Transverse colon (tissue), 4 donors: ENCODE data around the gene CEP104. TPM values are rescaled to one million over a fixed set of nuclear protein-coding genes. Genes with fewer than 3 reads are reported as not detected.

ENCODE experiments used
- DNase-seq: peaks from one replicate; pipeline ENCODE4 v3.0.0-alpha.2; 2019
- H3K27ac ChIP-seq, 4 donors: fragments of 200-600 bp; sonication (generic); 2 replicates each; pipeline ENCODE4 v1.5.1; 2016 to 2018; ENCODE audit warnings: inconsistent platforms in 4 of 4
- H3K27me3 ChIP-seq: fragments of 200-600 bp; sonication (generic); 2 replicates; pipeline ENCODE4 v1.5.1; 2017; ENCODE audit warnings: inconsistent platforms
- H3K36me3 ChIP-seq, 4 donors: fragments of 200-600 bp; sonication (generic); 2 replicates each; pipeline ENCODE4 v1.5.1; 2017 to 2019; ENCODE audit warnings: inconsistent platforms in 4 of 4
- H3K4me1 ChIP-seq, 4 donors: fragments of 200-600 bp; sonication (generic); 2 replicates each; pipeline ENCODE4 v1.5.1; 2017 to 2020; ENCODE audit warnings: inconsistent platforms in 4 of 4
- H3K4me3 ChIP-seq, 4 donors: fragments of 200-600 bp; sonication (generic); 1 replicate in 1 of 4; 2 replicates in 3 of 4; pipeline versions ENCODE4 v1.5.1 to v1.6.1; 2017 to 2019; ENCODE audit warnings: inconsistent platforms in 4 of 4
- H3K9me3 ChIP-seq, 2 donors: fragments of 200-600 bp; sonication (generic); 2 replicates each; pipeline ENCODE4 v1.5.1; 2017 to 2019; ENCODE audit warnings: inconsistent platforms in 2 of 2
- EP300 ChIP-seq: sonication (generic); formaldehyde crosslinking; IDR thresholded peaks from one replicate; pipeline ENCODE4 v1.6.1; 2017; ENCODE audit warnings: antibody characterized with exemption, low read depth
- POLR2A ChIP-seq: fragments of 450-650 bp; IDR thresholded peaks from one replicate; pipeline ENCODE4 v1.6.1; 2016; ENCODE audit warnings: antibody characterized with exemption, mild to moderate bottlenecking, moderate library complexity
- POLR2AphosphoS5 ChIP-seq, 3 donors: sonication (generic); formaldehyde crosslinking; IDR thresholded peaks; one replicate each; pipeline ENCODE4 v1.6.1; 2016; ENCODE audit warnings: antibody characterized with exemption in 3 of 3
- WGBS, 2 donors: methylation state at CpG; one replicate each; pipeline ENCODE4 v1.1.5; 2018; ENCODE audit warnings: low coverage in 1 of 2; 5-methylcytosine and 5-hydroxymethylcytosine counted together
- in situ Hi-C, 4 donors: fragments of 200-750 bp; cut with MboI; loops; one replicate each; pipeline versions ENCODE4 v1.15.0 to v1.15.1; 2017; ENCODE audit warnings: low sequenced_read_pairs in 3 of 4, low pct_ligation_motif_present in 1 of 4, low pct_unique_long_range_greater_than_20kb in 1 of 4
- intact Hi-C: fragments of 100-400 bp; cut with DNase I; formaldehyde crosslinking; loops from one replicate; pipeline ENCODE4 v1.15.1; 2023; ENCODE audit warnings: low total_unique reads
- total RNA-seq, 4 donors: library from RNA; depleted of rRNA; stranded (reverse); fragments of >200 nt; gene quantifications; one replicate each; pipeline ENCODE4 v1.1.0, GENCODE V29; 2016
- TF ChIP-seq, protein P1 (sequence below), 5 experiments: fragments of 200-600 bp in 3 of 5; fragments of 450-650 bp in 2 of 5; sonication (generic) in 3 of 5; IDR thresholded peaks; 1 replicate in 2 of 5; 2 replicates in 3 of 5; pipeline ENCODE4 v1.5.1; 2016 to 2017; ENCODE audit warnings: antibody characterized with exemption in 5 of 5, inconsistent platforms in 3 of 5, mild to moderate bottlenecking in 2 of 5, moderate library complexity in 1 of 5

CEP104 gene
- total RNA-seq, 4 donors from 2014 or later = 34.4 to 57.7 (median 43.5) TPM

DNA sequence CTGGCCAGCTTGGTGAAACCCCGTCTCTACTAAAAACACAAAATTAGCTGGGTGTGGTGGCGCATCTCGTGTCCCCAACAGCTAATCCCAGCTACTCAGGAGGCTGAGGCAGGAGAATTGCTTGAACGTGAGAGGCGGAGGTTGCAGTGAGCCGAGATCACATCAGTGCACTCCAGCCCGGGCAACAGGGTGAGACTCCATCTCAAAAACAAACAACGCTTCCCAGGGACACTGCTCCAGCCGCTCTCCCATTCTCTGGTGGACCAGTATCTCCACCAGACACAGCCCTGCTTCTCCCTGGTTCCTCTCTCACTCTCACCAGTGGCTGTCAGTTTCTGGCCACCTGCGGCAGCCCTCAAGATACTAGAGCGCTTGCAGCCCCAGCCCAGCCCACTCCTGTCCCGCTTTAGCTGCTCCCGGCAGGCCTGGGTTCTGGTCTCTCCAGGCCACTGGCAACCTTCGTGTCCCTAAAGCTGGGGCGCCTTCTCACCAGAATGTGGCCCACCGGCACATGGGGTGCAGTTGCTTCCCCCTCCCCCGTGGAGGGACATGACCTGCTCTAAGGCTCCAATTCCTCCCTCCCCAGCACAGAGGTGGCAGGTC is 39.8 kb downstream of the CEP104 start:
- H3K9me3 ChIP-seq = no peaks in the 10 kb centered on the region
- intact Hi-C loops = loop anchor here (5.0 kb wide), 1 partner anchor 1945 kb away; no protein-coding TSS in a partner anchor
- no peak overlapping the region for H3K27ac ChIP-seq
- WGBS, 2 donors = 92% methylated on average over 17 of the region's 17 CpGs; no CpG with 5 or more reads in 1 of the 2 donors
- H3K27me3 ChIP-seq = no peaks in the 10 kb centered on the region
- H3K4me3 ChIP-seq = no peak overlapping the region
- TF ChIP-seq POLR2A = no peak
- TF ChIP-seq, protein P1, sequence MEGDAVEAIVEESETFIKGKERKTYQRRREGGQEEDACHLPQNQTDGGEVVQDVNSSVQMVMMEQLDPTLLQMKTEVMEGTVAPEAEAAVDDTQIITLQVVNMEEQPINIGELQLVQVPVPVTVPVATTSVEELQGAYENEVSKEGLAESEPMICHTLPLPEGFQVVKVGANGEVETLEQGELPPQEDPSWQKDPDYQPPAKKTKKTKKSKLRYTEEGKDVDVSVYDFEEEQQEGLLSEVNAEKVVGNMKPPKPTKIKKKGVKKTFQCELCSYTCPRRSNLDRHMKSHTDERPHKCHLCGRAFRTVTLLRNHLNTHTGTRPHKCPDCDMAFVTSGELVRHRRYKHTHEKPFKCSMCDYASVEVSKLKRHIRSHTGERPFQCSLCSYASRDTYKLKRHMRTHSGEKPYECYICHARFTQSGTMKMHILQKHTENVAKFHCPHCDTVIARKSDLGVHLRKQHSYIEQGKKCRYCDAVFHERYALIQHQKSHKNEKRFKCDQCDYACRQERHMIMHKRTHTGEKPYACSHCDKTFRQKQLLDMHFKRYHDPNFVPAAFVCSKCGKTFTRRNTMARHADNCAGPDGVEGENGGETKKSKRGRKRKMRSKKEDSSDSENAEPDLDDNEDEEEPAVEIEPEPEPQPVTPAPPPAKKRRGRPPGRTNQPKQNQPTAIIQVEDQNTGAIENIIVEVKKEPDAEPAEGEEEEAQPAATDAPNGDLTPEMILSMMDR (IDR thresholded peaks at IDR 0.05) = no peak
- TF ChIP-seq EP300 = no peak
- TF ChIP-seq POLR2AphosphoS5 (IDR thresholded peaks at IDR 0.05) = no peak
- DNase-seq = no peak
- no peaks in the 10 kb centered on the region for H3K4me1 ChIP-seq
- in situ Hi-C loops = no loop called here
- peaks cover 0 to 38% (median 16%) of the 10 kb centered on the region in 4 donors for H3K36me3 ChIP-seq

DNA sequence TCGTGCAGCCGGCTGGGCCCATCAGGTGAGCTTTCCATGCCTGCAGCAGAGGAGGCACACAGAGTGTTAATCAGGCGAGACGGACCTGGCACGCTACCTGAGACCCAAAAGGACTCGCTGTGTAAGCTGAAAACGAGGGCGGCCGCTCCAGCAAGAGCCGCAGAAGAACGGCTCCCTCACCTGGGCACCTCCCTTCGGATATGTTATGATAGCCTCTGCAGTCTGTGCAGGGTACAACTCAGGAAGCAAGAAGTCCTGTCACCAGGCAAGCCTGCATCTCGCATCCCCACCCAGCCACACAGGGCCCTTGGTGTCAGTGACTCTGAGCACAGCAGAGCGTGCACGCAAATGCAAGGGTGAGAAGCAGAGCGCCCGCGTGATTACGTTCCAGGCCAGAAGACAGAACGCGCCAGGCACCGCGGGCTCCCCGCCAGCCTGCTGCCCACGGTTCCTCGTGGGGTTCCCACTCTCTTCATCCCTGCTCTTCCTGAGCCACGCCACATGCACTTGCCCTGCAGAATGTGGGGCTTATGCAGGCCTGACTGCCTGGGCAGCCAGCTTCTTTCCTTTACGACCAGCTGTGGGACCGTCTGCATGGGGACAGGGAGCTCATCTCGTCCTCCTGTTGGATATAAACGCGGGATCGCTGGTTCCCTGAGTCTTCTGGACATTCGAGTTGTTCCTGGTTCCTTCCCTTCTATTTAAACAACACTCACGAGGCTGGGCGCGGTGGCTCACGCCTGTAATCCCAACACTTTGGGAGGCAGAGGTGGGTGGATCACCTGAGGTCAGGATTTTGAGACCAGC is 40.5 kb downstream of the CEP104 start:
- TF ChIP-seq EP300 (no peak), POLR2A (no peak), POLR2AphosphoS5 (IDR thresholded peaks at IDR 0.05) (no peak)
- TF ChIP-seq, protein P1 (IDR thresholded peaks at IDR 0.05) = no peak
- DNase-seq = no peak
- Histone ChIP-seq H3K36me3 (peaks cover 0 to 35% (median 12%) of the 10 kb centered on the region in 4 donors), H3K9me3 (no peaks in the 10 kb centered on the region), H3K4me1 (no peaks in the 10 kb centered on the region), H3K27me3 (no peaks in the 10 kb centered on the region), H3K27ac (no peak overlapping the region), H3K4me3 (no peak overlapping the region)
- intact Hi-C loops (loop anchor here (5.0 kb wide), 1 partner anchor 1946 kb away; no protein-coding TSS in a partner anchor), in situ Hi-C loops (no loop called here)
- WGBS, 2 donors = 91% methylated on average over 38 of the region's 38 CpGs; no CpG with 5 or more reads in 1 of the 2 donors

DNA sequence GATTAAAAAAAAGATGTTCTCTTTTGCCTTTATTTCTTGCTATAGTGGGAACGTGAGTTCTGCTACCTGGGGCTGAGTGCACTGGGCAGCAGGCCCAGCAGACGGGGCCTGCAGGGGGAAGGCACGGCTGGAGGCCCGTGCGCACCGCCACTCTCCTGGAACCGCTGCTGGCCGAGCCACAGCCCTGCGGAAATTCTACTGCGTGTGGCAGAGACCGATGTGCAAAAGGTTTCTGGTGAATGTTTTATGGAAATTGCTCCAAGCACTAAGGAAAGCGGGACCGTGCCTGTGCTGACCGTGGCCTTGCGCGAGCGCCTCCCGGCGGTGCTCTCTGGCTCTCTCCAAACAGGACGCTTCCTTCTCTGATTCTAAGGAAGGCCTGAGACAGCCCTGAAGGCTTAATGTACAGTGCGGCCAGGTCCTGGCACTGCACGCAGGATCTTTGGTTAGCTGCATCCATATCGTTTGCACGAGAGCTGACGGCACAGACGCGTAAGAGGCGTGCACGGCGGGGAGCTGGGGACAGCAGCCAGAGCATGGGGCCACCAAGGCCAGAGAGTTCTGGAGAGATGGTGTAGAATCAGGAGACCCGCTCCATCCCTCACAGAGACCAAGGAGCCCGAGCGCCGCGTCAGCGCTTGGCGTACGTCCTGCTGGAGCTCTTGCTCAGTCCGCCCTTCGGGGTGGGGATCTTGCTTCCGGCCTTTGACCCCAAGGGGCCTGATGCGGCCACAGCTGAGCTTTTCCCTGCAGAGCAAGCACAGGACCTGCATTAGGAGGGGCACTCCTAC is 42.0 kb downstream of the CEP104 start:
- Histone ChIP-seq H3K4me1 (no peaks in the 10 kb centered on the region), H3K4me3 (no peak overlapping the region), H3K9me3 (no peaks in the 10 kb centered on the region), H3K36me3 (peaks cover 0 to 21% (median 9%) of the 10 kb centered on the region in 4 donors), H3K27me3 (no peaks in the 10 kb centered on the region), H3K27ac (no peak overlapping the region)
- no peak for DNase-seq
- in situ Hi-C loops = no loop called here
- WGBS, 2 donors = 90% methylated on average over 42 of the region's 42 CpGs; no CpG with 5 or more reads in 1 of the 2 donors
- TF ChIP-seq EP300 = no peak
- no peak for TF ChIP-seq POLR2AphosphoS5 (IDR thresholded peaks at IDR 0.05)
- TF ChIP-seq POLR2A = no peak
- TF ChIP-seq, protein P1 (IDR thresholded peaks at IDR 0.05) = no peak
- intact Hi-C loops = loop anchor here (5.0 kb wide), 1 partner anchor 1947 kb away; no protein-coding TSS in a partner anchor

DNA sequence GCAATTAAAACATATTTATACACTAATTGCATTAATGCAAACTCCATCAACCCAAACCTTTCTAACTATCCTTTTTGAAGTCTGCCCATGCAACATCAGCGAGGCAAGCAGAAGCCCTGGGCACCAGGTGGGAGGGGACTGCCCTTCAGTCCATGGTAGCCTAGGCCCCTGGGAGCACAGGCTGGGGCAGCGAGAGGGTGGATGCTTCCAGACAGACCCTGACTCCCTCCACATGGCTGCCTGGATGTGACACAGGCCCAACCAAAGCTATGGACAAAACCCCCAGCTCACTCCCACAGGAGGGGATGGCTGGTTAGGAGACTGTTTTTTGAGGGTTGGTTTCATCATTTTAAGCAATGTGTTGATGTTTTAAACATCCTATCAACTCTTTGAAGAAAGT is 42.9 kb downstream of the CEP104 start:
- Histone ChIP-seq H3K36me3 (peaks cover 0 to 13% (median 6%) of the 10 kb centered on the region in 4 donors), H3K4me3 (no peak overlapping the region), H3K27me3 (no peaks in the 10 kb centered on the region), H3K4me1 (no peaks in the 10 kb centered on the region), H3K9me3 (no peaks in the 10 kb centered on the region), H3K27ac (no peak overlapping the region)
- intact Hi-C loops (no loop called here), in situ Hi-C loops (no loop called here)
- no peak for TF ChIP-seq EP300
- TF ChIP-seq, protein P1 (IDR thresholded peaks at IDR 0.05) = no peak
- no peak for TF ChIP-seq POLR2A
- no peak for TF ChIP-seq POLR2AphosphoS5 (IDR thresholded peaks at IDR 0.05)
- DNase-seq = no peak
- WGBS, 2 donors = 100% methylated on average over 1 to 2 of the region's 2 CpGs
